GM12892 (cell line): Measurements from ENCODE around the gene FHAD1.
"Not testable (repeated sequence)": the region's sequence is repeated elsewhere in the genome, so short reads cannot be mapped to it uniquely, and the experiment has no call there.

Source experiments
- DNase-seq: peaks from one replicate; pipeline ENCODE4 v3.0.0; 2011; ENCODE audit not compliant: insufficient read length
- FAIRE-seq: peaks from 2 replicates; lab custom pipeline; 2011; peaks lifted over from hg19 to GRCh38; lab: Jason Lieb, UNC
- POLR2A ChIP-seq: IDR thresholded peaks from 2 replicates; pipeline ENCODE4 v1.6.1; 2011; ENCODE audit warnings: low read depth, low read length, control low read depth
- POLR2AphosphoS5 ChIP-seq: IDR thresholded peaks from 2 replicates; pipeline ENCODE4 v1.6.1; 2011; ENCODE audit warnings: low read depth, low read length, control low read depth
- TAF1 ChIP-seq: IDR thresholded peaks from 2 replicates; pipeline ENCODE4 v1.6.1; 2011; ENCODE audit warnings: low read depth, mild to moderate bottlenecking, control low read depth, low read length, borderline replicate concordance

Gene FHAD1

GRCh38 chr1:15368888-15369287 lies 121.9 kb downstream of the FHAD1 start:
- DNase-seq = no peak
- TF ChIP-seq POLR2A = no peak
- no peak for TF ChIP-seq POLR2AphosphoS5
- no peak for TF ChIP-seq TAF1
- no peak for FAIRE-seq

DNA sequence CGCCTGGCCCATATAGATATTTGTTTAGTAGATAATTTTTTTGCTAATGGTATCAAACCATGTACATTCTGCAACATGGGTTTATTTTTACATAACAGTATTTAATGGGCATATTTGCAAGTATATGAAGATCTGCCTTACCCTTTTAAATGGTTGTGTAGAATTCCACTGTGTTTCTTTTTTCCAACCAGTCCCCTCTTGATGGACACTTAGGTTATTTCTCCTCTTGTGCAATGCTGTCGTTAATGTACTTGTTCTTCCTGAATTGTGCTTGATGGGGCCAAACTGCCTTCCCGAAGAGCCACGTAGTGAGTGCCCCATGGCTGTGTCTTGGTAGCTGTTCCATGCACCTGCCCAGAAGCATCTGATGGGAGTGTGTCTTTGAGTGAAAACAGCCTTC lies 123.2 kb downstream of the FHAD1 start:
- FAIRE-seq = no peak
- TF ChIP-seq POLR2A = no peak
- no peak for TF ChIP-seq POLR2AphosphoS5
- no peak for TF ChIP-seq TAF1
- DNase-seq = no peak

DNA sequence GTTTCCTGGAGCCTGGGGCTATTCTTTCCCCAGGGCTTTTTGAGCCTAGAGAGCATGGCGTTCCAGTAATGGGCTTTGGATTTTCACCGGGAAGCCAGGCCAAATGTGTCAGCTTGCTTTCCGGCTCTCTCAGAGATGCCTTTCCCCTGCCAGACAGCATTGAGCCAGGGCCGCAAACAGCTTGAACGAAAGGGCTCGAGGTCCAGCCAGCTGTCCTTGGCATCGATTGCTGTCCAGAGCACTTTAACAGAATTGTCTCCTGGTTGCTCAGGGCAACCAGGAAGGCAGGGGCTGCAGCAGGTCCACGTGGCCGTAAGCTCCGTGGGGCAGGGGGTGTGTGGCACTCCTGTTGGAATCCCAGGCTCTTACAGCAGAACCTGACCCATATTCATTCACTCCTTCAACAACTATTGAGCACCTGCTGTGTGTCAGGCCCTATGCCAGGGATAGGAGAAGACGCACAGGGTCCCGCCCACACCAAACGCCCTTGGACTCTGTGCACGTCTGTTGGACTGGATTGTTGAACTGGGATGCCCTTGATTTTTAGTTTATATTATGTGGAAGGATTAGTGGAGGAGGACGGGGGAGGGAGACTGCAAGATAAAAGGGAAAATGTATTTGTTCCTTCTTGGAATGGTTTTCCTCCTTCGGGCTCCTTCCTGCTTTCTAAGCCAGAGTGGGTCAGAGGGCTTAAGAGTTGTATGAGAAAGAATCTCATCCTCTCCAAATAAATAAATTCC lies 123.9 kb downstream of the FHAD1 start:
- TF ChIP-seq POLR2AphosphoS5 = no peak
- TF ChIP-seq POLR2A = no peak
- TF ChIP-seq TAF1 = no peak
- FAIRE-seq (no peak), DNase-seq (no peak)

DNA sequence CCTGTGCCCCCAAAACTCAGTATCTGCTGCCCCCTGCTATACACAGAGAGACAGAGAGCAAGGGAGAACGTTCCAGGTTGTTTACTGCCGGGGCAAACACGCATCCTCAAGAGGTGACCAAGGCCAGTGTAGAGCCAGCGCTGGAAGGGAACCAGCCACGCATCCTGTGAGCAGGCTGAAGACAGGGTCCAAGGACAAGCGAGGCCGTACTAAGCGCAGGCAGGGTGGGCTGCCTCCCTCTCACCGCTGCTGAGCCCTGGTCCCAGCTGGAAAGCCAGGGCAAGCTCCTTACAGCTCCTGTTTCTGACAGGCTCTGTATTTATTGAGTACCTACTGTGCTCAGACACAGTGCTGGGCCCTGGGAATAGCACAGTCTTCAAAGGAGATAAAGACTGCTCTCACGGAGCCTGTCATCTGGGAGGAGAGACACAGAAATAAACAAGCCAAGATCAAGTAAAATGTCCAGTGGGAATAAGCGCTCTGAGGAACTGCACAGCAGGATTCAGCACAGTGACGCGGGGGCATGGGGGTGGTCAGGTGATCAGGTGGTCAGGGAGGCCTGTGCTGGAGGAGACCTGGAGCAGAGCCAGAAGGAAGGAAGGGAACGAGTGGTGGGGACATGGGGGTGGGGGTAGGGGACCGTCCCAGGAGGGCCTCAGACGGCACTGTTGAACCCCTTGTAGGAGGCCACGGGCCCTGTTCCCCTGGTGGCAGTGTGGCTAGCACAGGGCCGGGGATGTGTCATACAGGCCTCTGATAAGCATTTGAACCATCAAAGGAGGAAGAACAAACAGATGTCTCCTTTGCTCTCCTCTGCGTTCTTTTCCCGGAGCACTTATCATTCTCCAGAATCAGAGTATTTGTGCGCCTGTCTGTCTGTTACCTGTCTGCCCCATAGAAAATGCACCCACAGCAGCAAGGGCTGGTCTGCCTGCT lies 124.9 kb downstream of the FHAD1 start:
- TF ChIP-seq POLR2A (no peak), POLR2AphosphoS5 (no peak), TAF1 (no peak)
- DNase-seq (no peak), FAIRE-seq (no peak)

DNA sequence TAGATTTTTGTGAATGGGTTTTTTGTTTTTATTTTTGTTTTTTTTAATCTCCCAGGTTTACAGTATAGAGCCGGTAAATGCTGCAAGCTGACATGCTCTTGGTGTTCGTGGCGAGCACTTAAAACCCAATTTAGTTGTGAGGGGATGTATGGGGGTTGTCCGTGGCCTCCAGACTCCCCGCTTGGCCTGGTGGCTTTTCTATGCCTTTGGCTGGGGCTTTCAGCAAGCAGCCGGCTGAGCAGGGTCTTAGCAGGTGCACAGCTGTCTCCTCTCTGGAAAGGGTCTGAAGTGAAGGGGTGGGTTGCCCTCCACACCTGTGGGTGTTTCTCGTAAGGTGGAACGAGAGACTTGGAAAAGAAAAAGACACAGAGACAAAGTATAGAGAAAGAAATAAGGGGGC lies 131.7 kb downstream of the FHAD1 start:
- TF ChIP-seq POLR2AphosphoS5 (no peak), TAF1 (no peak), POLR2A (no peak)
- no peak for DNase-seq
- FAIRE-seq = no peak

GRCh38 chr1:15379151-15379550 lies 132.1 kb downstream of the FHAD1 start:
- not testable (repeated sequence) for DNase-seq, FAIRE-seq

- DNase-seq = no peak
- TF ChIP-seq POLR2AphosphoS5 (no peak), TAF1 (no peak), POLR2A (no peak)
- no peak for FAIRE-seq
Observed at GRCh38 chr1:15380601-15381508, 133.8 kb downstream of the FHAD1 start.

GRCh38 chr1:15381805-15382204 lies 134.8 kb downstream of the FHAD1 start:
- no peak for FAIRE-seq
- TF ChIP-seq TAF1 (no peak), POLR2A (no peak), POLR2AphosphoS5 (no peak)
- no peak for DNase-seq

DNA sequence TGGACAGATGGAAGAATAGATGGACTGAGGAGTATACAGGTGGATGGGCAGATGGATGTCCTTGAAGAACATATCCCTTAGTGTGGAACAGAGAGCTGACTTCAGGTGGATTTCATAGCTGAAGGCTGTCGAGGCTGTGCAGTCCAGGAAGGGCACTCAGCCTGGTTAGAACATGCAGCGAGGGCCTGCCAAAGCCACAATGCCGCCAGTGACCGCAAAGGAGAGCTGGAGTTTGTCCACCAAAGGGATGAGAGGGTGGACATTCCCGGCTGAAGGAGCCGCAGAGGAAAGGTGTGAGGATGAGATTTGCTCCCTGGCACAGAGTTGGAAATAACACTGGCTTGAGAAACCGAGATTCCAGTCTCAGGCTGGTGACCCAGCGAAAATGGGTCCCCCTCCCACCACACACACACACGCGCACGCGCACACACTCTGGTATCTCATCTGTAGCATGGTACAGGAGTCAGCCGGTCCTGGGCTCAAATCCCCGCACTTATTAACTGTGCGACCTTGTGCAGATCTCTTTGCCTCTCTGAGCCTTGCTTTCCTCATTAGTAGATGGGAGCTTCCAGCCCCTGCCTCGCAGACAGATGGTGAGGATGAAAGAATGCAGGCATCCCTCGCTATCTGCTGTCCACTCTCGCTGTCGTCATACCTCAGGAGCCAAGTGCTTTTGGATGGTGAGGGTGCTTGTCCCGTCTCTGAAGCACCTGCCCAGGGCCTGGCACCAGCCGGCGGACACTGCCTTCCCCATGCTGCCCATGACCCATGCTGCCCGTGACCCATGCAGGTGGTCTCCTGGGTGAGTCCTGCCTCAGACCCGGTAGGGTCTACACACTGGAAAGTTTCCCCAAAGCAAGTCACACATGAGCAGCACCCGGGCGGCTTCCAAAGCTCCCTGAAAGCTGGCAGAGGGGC lies 135.8 kb downstream of the FHAD1 start:
- DNase-seq (no peak), FAIRE-seq (no peak)
- TF ChIP-seq TAF1 (no peak), POLR2AphosphoS5 (no peak)

DNA sequence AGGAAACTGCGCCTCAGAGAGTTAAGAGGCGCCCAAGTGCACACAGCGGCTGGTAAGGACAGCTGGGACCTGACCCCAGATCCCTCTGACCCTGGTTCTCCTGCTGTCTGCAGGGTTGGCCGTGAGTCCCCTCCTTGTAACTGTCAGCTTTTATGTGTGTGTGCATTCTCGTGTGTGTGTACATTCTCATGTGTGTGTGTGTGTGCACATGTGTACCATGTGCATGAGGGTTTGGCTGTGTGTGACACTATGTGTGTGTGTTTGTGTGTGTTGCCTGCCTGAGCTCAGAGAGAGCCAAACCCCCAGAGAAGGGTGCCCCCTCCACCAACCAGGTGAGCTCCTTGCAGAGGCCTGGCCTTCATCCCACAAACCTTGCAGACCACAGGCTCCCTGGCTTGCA lies 136.8 kb downstream of the FHAD1 start:
- no peak for FAIRE-seq
- DNase-seq = no peak
- TF ChIP-seq POLR2AphosphoS5 = no peak
- TF ChIP-seq POLR2A = no peak
- no peak for TF ChIP-seq TAF1
